WI38 (cell line): ENCODE measurements around the gene C14orf132.

ENCODE experiments used
- H3K4me3 ChIP-seq: 2 replicates; pipeline ENCODE4 v1.5.1; 2011; ENCODE audit warnings: low read depth, mild to moderate bottlenecking, control low read depth, low read length
- TF ChIP-seq, protein P1 (sequence below): IDR thresholded peaks from 2 replicates; pipeline ENCODE4 v1.5.1; 2012; ENCODE audit warnings: low read depth, mild to moderate bottlenecking, control low read depth, low read length

Gene C14orf132

DNA sequence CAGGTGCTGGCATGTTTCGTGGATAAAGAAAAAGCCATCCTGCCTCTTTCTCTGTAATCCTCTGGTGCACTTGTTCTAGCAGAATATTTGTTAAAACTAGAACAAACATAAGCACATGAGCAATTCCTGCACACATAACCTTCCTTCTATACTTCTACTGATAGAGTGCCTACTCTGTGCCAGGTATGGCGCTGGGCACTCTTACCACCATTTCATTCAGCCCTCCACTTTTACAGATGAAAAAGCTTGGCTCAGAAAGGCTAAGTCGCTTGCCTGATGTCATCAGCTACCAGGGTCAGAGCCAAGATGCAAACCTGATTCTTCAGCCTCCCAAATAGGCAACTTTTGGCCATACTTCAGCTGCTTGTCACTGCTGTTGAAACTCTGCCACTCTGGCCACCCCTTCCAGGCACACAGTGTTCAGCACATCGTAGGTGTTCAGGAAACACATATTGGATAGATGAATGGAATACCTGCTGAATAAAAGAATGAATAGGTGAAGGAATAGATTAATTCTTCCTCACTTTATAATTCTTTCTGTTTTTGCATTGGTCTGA is 10.0 kb upstream of the C14orf132 start:
- H3K4me3 ChIP-seq = no peak overlapping the region

DNA sequence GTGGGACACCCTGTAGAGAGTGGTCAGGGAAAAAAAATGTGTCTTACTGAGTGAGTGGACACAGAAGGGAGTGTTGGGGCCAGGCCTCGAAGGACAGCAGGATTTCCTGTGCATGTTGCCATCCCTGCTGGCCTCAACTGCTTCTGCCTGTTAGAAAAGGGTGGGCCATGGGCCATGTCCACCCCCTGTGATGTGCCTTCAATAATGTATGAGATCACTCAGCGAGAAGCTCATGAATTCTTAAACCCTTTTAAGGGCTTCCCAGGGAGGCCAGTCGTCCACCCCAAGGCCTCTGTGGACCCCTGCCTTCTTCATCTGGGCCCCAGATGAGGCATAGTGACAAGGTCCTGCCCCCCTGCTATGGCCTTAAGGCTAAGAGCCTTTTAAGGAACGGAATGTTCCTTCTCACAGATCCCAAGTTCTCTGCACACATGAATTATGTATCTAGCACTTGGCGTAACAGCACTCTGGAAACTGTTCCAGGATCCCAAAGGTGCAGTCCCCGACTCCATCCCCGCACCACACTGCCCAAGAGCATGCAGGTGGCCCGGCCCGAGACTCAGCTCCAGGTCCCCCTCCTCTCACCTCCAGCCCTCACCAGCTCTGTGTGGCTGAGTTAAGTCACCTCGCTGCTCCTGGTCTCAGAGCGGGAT is 8.9 kb upstream of the C14orf132 start:
- H3K4me3 ChIP-seq = no peak overlapping the region
- TF ChIP-seq, protein P1, sequence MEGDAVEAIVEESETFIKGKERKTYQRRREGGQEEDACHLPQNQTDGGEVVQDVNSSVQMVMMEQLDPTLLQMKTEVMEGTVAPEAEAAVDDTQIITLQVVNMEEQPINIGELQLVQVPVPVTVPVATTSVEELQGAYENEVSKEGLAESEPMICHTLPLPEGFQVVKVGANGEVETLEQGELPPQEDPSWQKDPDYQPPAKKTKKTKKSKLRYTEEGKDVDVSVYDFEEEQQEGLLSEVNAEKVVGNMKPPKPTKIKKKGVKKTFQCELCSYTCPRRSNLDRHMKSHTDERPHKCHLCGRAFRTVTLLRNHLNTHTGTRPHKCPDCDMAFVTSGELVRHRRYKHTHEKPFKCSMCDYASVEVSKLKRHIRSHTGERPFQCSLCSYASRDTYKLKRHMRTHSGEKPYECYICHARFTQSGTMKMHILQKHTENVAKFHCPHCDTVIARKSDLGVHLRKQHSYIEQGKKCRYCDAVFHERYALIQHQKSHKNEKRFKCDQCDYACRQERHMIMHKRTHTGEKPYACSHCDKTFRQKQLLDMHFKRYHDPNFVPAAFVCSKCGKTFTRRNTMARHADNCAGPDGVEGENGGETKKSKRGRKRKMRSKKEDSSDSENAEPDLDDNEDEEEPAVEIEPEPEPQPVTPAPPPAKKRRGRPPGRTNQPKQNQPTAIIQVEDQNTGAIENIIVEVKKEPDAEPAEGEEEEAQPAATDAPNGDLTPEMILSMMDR = no peak

More for the DNA sequence above, 10.0 kb upstream of the C14orf132 start:
- TF ChIP-seq, protein P1 = no peak

DNA sequence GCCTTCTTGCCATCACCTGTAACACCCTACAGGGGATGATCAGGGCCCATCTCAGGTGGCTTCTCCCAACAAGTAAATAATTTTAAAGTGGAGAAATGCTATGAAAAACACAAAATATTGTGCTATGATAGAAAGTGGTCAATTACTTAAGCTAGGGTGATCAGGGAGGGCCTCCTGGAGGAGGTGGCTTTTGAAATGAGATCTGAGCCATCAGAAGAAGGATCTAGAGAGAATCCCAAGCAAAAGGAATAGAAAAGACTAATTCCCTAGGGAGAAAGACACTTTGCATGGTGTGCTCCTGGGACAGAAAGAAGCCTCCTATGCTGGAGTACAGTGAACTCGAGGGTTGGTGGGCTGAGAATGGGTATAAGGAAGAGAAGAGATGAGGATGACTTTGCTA is 7.5 kb upstream of the C14orf132 start:
- TF ChIP-seq, protein P1 = no peak
- no peak overlapping the region for H3K4me3 ChIP-seq

DNA sequence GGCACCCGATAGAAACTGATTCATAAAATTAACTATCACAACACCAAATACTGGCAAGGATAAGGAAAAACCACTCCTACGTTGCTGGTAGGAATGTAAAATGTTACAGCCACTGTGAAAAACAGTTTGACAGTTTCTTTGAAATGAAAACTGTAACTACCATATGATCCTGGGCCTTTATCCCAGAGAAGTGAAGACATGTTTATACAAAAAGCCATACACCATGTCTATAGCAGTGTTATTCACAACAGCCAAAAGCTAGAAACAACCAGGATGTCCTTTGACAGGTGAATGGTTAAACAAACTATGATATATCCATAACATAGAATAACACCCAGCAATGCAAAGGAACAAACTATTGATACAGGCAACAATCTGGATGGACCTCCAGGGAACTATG is 3.7 kb upstream of the C14orf132 start:
- H3K4me3 ChIP-seq = no peak overlapping the region
- TF ChIP-seq, protein P1 = no peak

DNA sequence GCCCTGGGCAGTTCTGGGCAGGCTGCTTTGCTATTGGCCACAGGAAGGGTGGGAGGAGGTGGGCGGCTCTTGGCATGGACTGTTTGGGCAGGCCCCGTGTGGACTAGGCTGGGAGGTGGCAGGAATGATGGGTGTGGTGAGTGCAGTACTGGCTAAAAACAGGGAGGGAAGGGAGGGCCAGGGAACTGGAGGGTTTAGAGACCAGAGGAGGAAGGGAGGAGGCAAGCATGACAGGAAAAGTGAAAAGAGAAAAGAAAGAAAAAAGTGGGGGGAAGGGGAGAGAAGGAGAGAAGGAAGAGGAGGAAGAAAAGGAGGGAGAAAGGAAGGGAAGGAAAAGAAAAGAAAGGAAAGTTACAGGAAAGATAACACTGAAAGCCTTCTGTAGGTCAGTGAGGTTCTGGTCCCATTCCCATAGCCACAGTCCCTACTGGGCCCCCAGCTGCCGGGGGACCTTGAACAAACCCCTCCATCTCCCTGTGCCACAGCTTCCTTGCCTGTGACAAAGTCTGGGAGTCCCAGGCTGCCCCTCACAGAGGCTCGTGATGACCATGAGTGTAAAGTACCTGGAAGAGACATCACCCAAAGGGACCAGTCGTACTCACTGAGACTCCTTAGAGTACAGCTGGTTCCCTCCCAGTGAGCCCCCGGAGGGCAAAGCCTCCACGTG is 1.1 kb upstream of the C14orf132 start:
- H3K4me3 ChIP-seq = no peak overlapping the region
- TF ChIP-seq, protein P1 = no peak

DNA sequence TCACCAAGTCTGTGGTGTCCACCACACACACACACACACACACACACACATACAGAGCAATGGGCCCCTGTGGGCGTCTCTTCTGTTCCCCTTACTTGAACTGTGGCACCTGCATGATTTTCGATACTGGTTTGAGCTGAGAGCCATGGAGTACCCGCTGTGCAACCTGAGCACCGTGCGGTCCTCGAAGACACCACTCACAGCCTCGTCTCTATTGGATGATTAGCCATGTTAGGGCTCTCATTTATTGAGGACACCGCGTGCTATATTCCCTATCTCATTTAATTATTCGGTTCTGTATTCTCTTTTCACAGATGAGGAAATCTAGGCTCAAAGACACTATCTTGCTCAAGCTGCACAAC is 623 bp upstream of the C14orf132 start:
- TF ChIP-seq, protein P1 = no peak
- H3K4me3 ChIP-seq = peak overlapping the region; percentile 81

DNA sequence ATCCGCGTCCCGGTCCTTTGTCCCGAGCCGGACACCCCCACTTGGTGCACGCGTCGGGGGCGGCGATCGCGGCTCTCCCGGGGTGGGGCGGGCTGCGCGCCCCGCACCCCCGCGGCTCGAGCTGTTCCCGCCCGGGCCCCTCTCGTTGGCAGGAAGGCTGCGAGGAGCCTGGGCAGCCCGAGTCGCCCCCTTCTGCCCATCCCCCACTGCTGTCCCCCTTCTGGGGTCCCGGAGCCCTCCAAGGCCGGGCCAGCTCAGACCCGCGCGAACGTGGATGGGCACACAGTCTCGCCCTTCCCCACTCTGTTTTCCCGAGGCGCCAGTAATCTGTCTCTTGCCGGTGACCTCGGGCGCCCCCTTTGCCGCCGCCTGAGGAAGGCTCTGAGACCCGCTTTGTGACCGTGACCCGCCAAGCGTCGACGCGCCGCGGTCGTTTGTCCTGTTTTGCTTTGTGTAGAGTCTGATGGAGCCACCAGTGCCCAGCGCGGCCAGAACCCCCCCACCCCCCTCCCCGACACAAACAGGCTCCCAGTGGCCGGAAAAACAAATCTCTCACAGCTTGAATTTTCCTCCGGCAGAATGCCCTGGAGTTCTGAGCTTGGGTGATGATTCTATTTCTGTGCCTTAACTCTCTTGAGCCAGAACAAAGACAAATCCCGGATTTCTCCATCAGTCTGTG is 610 bp downstream of the C14orf132 start:
- TF ChIP-seq, protein P1 = no peak
- H3K4me3 ChIP-seq = peak overlapping the region; percentile 81
